ENCODE measurements around the gene TMEM82.

DNA sequence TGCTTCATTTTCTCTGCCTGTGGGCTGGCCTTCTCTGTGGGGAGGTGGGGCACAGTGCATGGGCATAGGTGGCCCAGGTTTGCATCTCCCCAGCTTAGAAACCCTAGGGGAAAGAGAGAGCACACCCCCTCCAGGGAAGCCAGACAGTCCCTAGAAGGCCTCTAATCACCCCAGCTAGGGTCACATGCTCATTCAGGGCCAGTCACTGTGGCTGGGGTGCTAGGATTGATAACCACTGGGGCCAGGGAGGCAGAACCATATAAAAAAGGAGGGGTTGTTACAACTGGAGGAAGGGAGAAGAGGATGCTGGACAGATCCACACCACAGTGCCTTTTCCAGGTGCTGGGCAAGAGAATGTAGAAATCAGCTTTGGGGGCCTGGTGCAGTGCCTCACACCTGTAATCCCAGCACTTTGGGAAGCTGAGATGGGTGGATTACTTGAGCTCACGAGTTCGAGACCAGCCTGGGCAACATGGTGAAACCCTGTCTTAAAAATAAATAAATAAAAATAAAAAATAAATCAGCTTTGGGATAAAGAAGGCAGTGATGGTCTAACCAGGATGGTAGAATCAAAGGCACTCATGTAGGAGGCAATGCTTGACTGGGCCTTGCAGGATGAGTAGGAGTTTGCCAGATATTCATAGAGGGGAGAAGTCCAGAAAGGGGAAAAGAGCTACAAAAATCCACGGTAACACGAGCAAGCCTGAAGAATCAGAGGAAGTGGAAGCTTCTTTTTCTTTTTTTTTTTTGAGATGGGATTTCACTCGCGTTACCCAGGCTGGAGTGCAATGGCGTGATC is 35.8 kb downstream of the TMEM82 start:
- TF ChIP-seq CTCF (optimal IDR thresholded peaks at IDR 0.05 in 1 of 3, IDR thresholded peaks at IDR 0.05 in 1 of 3, conservative IDR thresholded peaks at IDR 0.05 in 1 of 3; ENCODE audit: extremely low read depth in 1 of 3, insufficient read depth in 2 of 3, low read length in 3 of 3): no peak
- TF ChIP-seq EZH2 (IDR thresholded peaks at IDR 0.05; ENCODE audit: low read length): no peak

All from keratinocyte (primary cell).